Measurements from ENCODE around the gene ATP2C2. TPM values are rescaled to one million over a fixed set of nuclear protein-coding genes. Genes with fewer than 3 reads are reported as not detected.

Gene ATP2C2
- total and polyA plus RNA-seq, 2 of the 8 experiments (the other 6 are each of a cell fraction or from before 2014, with no cell fraction given) = 1.2 to 2.8 TPM

DNA sequence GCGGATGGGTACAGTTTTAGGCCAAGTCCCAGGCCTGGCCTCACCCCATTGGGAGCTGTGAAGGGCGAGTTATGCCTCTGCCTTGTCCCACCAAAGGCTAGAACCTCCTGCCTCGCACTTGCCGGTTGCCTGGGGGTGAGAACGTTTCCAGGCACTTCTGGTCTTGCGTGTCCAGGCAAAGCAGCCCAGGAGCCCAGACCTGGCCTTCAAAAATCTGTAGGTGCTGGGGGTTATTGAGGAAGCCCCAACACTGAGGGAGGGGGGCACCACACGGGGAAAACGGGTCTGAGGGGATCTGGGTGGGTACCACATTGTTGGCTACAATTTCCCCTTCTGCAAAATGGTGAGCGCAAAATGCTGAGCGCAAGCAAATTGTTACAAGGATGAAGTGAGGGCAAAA, 12.2 kb upstream of the ATP2C2 start:
- Histone ChIP-seq H3K23me2 (ENCODE audit: low read depth, low read length) (peaks cover 5% of the 10 kb centered on the region; the same call in 1 of the 2 replicates), H3K14ac (ENCODE audit: insufficient read length) (no peak overlapping the region), H4K5ac (ENCODE audit: insufficient read length, low read depth, low read length) (no peak overlapping the region), H3K9ac (replicated peaks in 1 of 4; ENCODE audit: extremely low read depth in 1 of 4, low read depth in 3 of 4, low read length in 3 of 4) (no peak overlapping the region), H3K4me2 (ENCODE audit: insufficient read depth in 1 of 2, low read depth in 2 of 2, low read length in 2 of 2) (no peak overlapping the region), H4K20me1 (replicated peaks in 1 of 2; ENCODE audit: control insufficient read depth in 1 of 2, insufficient read depth in 2 of 2, low read length in 2 of 2) (no peaks in the 10 kb centered on the region), H2BK120ac (replicated peaks; ENCODE audit: low read depth, low read length) (no peak overlapping the region), H2BK20ac (ENCODE audit: low read length) (no peak overlapping the region), H2BK5ac (ENCODE audit: low read depth, low read length) (no peak overlapping the region), H3K56ac (replicated peaks; ENCODE audit: insufficient read length, low read depth, low read length) (no peak overlapping the region), H3K27ac (ENCODE audit: low read depth, low read length) (no peak overlapping the region), H4K91ac (replicated peaks; ENCODE audit: insufficient read length, low read length) (no peak overlapping the region), H2BK12ac (ENCODE audit: low read depth, low read length) (no peak overlapping the region), H2BK15ac (ENCODE audit: low read length) (no peak overlapping the region), H3K4me1 (replicated peaks in 1 of 4; ENCODE audit: control insufficient read depth in 3 of 4, insufficient read depth in 4 of 4, low read length in 3 of 4) (no peaks in the 10 kb centered on the region; a peak in 2 of 7 replicates), H4K8ac (ENCODE audit: extremely low read depth, insufficient read depth, low read length) (no peak overlapping the region; the same call in 1 of the 2 replicates), H3K23ac (ENCODE audit: insufficient read length) (no peak overlapping the region), H3K79me2 (ENCODE audit: control insufficient read depth in 1 of 2, insufficient read depth in 2 of 2, low read length in 2 of 2) (no peaks in the 10 kb centered on the region), H3K4ac (replicated peaks; ENCODE audit: insufficient read length, low read depth, low read length) (no peak overlapping the region), H3K18ac (ENCODE audit: extremely low read depth, low read length) (no peak overlapping the region), H3K36me3 (ENCODE audit: control insufficient read depth in 2 of 4, insufficient read depth in 4 of 4, low read length in 3 of 4) (no peaks in the 10 kb centered on the region), H3K9me3 (ENCODE audit: insufficient read depth in 2 of 2, low read depth in 1 of 2, low read length in 1 of 2) (no peaks in the 10 kb centered on the region), H2AK5ac (ENCODE audit: low read depth, low read length) (no peak overlapping the region), H2AFZ (ENCODE audit: low read length) (no peak overlapping the region), H3K27me3 (replicated peaks in 1 of 4; ENCODE audit: control insufficient read depth in 3 of 4, extremely low read depth in 1 of 4, insufficient read depth in 3 of 4, low read length in 3 of 4) (no peaks in the 10 kb centered on the region), H3K4me3 (ENCODE audit: extremely low read depth in 1 of 4, insufficient read depth in 2 of 4, low read depth in 3 of 4, low read length in 4 of 4) (no peak overlapping the region), H3K79me1 (ENCODE audit: low read depth, low read length) (no peaks in the 10 kb centered on the region)
- CTCF ChIA-PET (ENCODE audit: partially characterized antibody) = interaction anchor here (1.5 kb wide), 1 partner anchor 11 kb away, joined by 3 read pairs; no protein-coding TSS in a partner anchor
- TF ChIP-seq ASH2L (IDR thresholded peaks at IDR 0.05; ENCODE audit: low read length) (no peak), ZNF274 (IDR thresholded peaks at IDR 0.05; ENCODE audit: borderline replicate concordance, extremely low read depth, low read length) (no peak)
- TF ChIP-seq, protein P1, sequence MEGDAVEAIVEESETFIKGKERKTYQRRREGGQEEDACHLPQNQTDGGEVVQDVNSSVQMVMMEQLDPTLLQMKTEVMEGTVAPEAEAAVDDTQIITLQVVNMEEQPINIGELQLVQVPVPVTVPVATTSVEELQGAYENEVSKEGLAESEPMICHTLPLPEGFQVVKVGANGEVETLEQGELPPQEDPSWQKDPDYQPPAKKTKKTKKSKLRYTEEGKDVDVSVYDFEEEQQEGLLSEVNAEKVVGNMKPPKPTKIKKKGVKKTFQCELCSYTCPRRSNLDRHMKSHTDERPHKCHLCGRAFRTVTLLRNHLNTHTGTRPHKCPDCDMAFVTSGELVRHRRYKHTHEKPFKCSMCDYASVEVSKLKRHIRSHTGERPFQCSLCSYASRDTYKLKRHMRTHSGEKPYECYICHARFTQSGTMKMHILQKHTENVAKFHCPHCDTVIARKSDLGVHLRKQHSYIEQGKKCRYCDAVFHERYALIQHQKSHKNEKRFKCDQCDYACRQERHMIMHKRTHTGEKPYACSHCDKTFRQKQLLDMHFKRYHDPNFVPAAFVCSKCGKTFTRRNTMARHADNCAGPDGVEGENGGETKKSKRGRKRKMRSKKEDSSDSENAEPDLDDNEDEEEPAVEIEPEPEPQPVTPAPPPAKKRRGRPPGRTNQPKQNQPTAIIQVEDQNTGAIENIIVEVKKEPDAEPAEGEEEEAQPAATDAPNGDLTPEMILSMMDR (IDR thresholded peaks at IDR 0.05; ENCODE audit: control extremely low read depth in 1 of 3, insufficient read depth in 1 of 3, low read depth in 1 of 3, low read length in 3 of 3) = no peak
- DNase-seq (ENCODE audit: low read depth in 1 of 2, low spot score in 2 of 2) = no peak
- no peak for FAIRE-seq
- WGBS, 2 experiments (ENCODE audit: extremely low coverage in 1 of 2, insufficient coverage in 1 of 2, insufficient read length in 1 of 2, insufficient replicate concordance in 2 of 2, low coverage in 1 of 2, low lambda C conversion rate in 2 of 2, missing lambda C conversion rate in 1 of 2) = 81% methylated on average over 10 of the region's 10 CpGs; no CpG with 5 or more reads in 1 of the 2 experiments
- POLR2A ChIA-PET (ENCODE audit: partially characterized antibody) = no interaction called here

All from H1 (cell line).